C4-2B (cell line): ENCODE results near the gene PARVG.

Source experiments
- H3K27ac ChIP-seq: fragments of 450-650 bp; 2 replicates; pipeline ENCODE4 v1.5.1; 2017
- CTCF ChIP-seq: fragments of 450-650 bp; conservative IDR thresholded peaks from 2 replicates; pipeline ENCODE4 v1.5.1; 2017; ENCODE audit warnings: mild to moderate bottlenecking
- ZFX ChIP-seq: fragments of 450-650 bp; IDR thresholded peaks from 2 replicates; pipeline ENCODE4 v1.6.1; 2017

The PARVG gene

GRCh38 chr22:44155115-44155514 lies 25.6 kb upstream of the PARVG start:
- H3K27ac ChIP-seq: no peak overlapping the region
- TF ChIP-seq ZFX (no peak), CTCF (no peak)

DNA sequence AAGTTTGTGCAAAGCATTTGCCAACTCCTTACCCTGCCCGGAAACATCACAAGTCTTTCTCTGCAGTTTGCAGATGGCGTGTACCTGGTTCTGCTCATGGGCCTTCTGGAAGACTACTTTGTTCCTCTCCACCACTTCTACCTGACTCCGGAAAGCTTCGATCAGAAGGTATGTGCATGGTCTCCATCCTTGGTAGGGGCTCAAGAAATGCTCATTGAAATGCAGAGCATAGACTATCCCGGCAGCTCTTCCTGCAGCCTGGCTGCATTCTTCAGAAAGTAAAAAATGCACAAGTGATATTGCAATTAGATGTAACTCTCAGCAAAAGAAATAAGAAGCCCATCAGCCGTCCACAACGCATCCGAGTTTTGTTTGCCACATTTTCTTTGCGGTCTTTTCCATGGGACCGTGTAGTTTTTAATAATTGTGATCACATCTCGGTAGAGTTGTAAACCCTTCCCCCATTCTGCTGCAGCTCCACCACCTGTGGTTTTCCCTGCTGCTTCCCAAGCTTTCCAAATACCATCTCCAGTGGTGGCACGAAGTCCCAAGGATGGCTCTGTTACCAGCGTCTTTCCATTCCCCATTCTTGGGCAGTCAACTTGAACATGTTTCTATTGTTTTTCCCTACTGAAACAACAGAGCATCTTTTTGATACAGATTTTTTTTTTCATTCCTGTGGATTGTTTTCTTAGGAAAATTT lies 22.7 kb upstream of the PARVG start:
- TF ChIP-seq ZFX (no peak), CTCF (no peak)
- H3K27ac ChIP-seq: no peak overlapping the region

GRCh38 chr22:44158816-44159215 lies 21.9 kb upstream of the PARVG start:
- no peak for TF ChIP-seq ZFX
- TF ChIP-seq CTCF: no peak
- no peak overlapping the region for H3K27ac ChIP-seq

- no peak for TF ChIP-seq CTCF
- TF ChIP-seq ZFX: no peak
- H3K27ac ChIP-seq: no peak overlapping the region
Observed at GRCh38 chr22:44159221-44159620, 21.5 kb upstream of the PARVG start.

DNA sequence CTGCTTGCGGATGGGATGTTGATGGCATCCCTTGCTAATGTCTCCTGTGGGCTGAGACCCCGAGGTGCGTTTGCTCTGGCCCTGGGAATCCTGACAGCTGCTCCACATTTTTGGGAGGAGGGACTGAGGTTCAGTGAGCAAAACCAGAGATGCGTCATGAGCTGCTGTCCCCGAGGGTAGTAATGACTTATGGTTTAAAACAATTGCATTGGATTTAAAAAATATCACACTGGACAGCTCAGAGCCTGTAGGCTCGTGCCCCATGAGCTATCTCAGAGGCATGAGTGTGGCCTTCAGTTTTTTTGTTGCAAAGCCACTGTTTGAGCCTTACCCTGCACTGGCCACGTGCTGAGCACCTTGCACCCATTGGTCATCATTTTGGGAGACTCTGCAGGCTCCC lies 20.9 kb upstream of the PARVG start:
- H3K27ac ChIP-seq: no peak overlapping the region
- TF ChIP-seq ZFX: no peak
- no peak for TF ChIP-seq CTCF

- TF ChIP-seq ZFX (no peak), CTCF (no peak)
- H3K27ac ChIP-seq: no peak overlapping the region
Observed at GRCh38 chr22:44160421-44160820, 20.3 kb upstream of the PARVG start.

- TF ChIP-seq ZFX (no peak), CTCF (no peak)
- H3K27ac ChIP-seq: no peak overlapping the region
Observed at GRCh38 chr22:44161673-44162072, 19.1 kb upstream of the PARVG start.
